IMR-90 (cell line): ENCODE data around the gene RBPJ. TPM values are rescaled to one million over a fixed set of nuclear protein-coding genes. Genes with fewer than 3 reads are reported as not detected.

ENCODE experiments used
- ATAC-seq: fragments of 200-7000 bp; cut with Tn5 transposase; 2 replicates; pipeline ENCODE4 v1.9.1; 2020; ENCODE audit warnings: low read depth, mild to moderate bottlenecking, moderate library complexity
- BruUV-seq: library from RNA; stranded (reverse); fragments of 400-500 nt; replicated peaks from 2 replicates; lab custom pipeline; 2021; lab: Mats Ljungman, UMichigan
- CTCF ChIA-PET: fragments of 300-600 bp; formaldehyde crosslinking; extraction: SDS; loops from one replicate; lab custom pipeline; 2021; ENCODE audit warnings: antibody characterized with exemption; lab: Yijun Ruan, JAX
- POLR2A ChIA-PET: fragments of 300-600 bp; sonication (Branson Sonifier 250); formaldehyde crosslinking; loops from one replicate; lab custom pipeline; 2022; ENCODE audit warnings: antibody characterized with exemption; ENCODE audit not compliant: unreplicated experiment; lab: Charles Lee
- DNase-seq: peaks from one replicate; pipeline ENCODE4 v3.0.0; 2013
- H2AFZ ChIP-seq: replicated peaks from 2 replicates; pipeline ENCODE3; 2013; ENCODE audit warnings: low read length, mild to moderate bottlenecking; ENCODE audit not compliant: poor library complexity
- H2AK5ac ChIP-seq: 2 replicates; pipeline ENCODE4 v1.6.1; 2013; ENCODE audit warnings: low read depth, low read length, inconsistent platforms
- H2AK9ac ChIP-seq: replicated peaks from 2 replicates; pipeline ENCODE3; 2013; ENCODE audit warnings: mild to moderate bottlenecking, low read depth, low read length, moderate library complexity; ENCODE audit not compliant: poor library complexity
- H2BK120ac ChIP-seq: 2 replicates; pipeline ENCODE4 v1.6.1; 2013; ENCODE audit warnings: low read depth, low read length, inconsistent platforms
- H2BK15ac ChIP-seq: 3 replicates; pipeline ENCODE4 v1.6.1; 2013; ENCODE audit warnings: low read depth, low read length, inconsistent platforms
- H2BK20ac ChIP-seq: 2 replicates; pipeline ENCODE4 v1.6.1; 2013; ENCODE audit warnings: low read depth, mild to moderate bottlenecking, inconsistent platforms, low read length, moderate library complexity
- H2BK5ac ChIP-seq: 2 replicates; pipeline ENCODE4 v1.6.1; 2013; ENCODE audit warnings: mild to moderate bottlenecking, low read depth, low read length, inconsistent platforms; ENCODE audit not compliant: poor library complexity, severe bottlenecking
- H3K14ac ChIP-seq: replicated peaks from 2 replicates; pipeline ENCODE4 v1.6.1; 2013; ENCODE audit warnings: low read depth, low read length, inconsistent platforms
- H3K18ac ChIP-seq: 2 replicates; pipeline ENCODE4 v1.6.1; 2013; ENCODE audit warnings: low read depth, low read length, control low read depth
- H3K23ac ChIP-seq: 2 replicates; pipeline ENCODE4 v1.6.1; 2013; ENCODE audit warnings: low read depth, low read length, inconsistent platforms
- H3K27ac ChIP-seq: 2 replicates; pipeline ENCODE4 v1.5.1; 2013; ENCODE audit warnings: mild to moderate bottlenecking, control low read depth, low read length; ENCODE audit not compliant: insufficient read depth
- H3K27me3 ChIP-seq: 2 replicates; pipeline ENCODE4 v1.6.1; 2013; ENCODE audit warnings: low read length; ENCODE audit not compliant: control insufficient read depth, insufficient read depth
- H3K36me3 ChIP-seq: 2 replicates; pipeline ENCODE4 v1.6.1; 2013; ENCODE audit warnings: low read length, mixed read lengths; ENCODE audit not compliant: control insufficient read depth, insufficient read depth
- H3K4ac ChIP-seq: 2 replicates; pipeline ENCODE4 v1.6.1; 2013; ENCODE audit warnings: low read depth, low read length, inconsistent platforms
- H3K4me1 ChIP-seq: 2 replicates; pipeline ENCODE4 v1.6.1; 2013; ENCODE audit warnings: low read length, mixed read lengths; ENCODE audit not compliant: control insufficient read depth, insufficient read depth
- H3K4me2 ChIP-seq: 2 replicates; pipeline ENCODE4 v1.6.1; 2013; ENCODE audit warnings: low read depth, mild to moderate bottlenecking, control low read depth, low read length, moderate library complexity
- H3K4me3 ChIP-seq: 2 replicates; pipeline ENCODE4 v1.5.1; 2013; ENCODE audit warnings: low read depth, mild to moderate bottlenecking, control low read depth, low read length, moderate library complexity; ENCODE audit not compliant: insufficient read depth
- H3K56ac ChIP-seq: 2 replicates; pipeline ENCODE4 v1.6.1; 2013; ENCODE audit warnings: low read length, inconsistent platforms; ENCODE audit not compliant: insufficient read depth; ENCODE audit errors: extremely low read depth
- H3K79me1 ChIP-seq, 2 experiments: 2 replicates each; pipeline ENCODE4 v1.6.1; 2013; ENCODE audit warnings: low read length in 2 of 2, inconsistent platforms in 1 of 2, low read depth in 1 of 2
- H3K9ac ChIP-seq: 2 replicates; pipeline ENCODE4 v1.6.1; 2013; ENCODE audit warnings: low read depth, low read length, control low read depth
- H3K9me1 ChIP-seq: 2 replicates; pipeline ENCODE4 v1.6.1; 2013; ENCODE audit warnings: low read length, inconsistent platforms; ENCODE audit not compliant: insufficient read depth
- H3K9me3 ChIP-seq: 2 replicates; pipeline ENCODE4 v1.6.1; 2013; ENCODE audit warnings: low read length; ENCODE audit not compliant: control insufficient read depth, insufficient read depth
- H4K20me1 ChIP-seq: 2 replicates; pipeline ENCODE4 v1.6.1; 2013; ENCODE audit warnings: low read length, inconsistent platforms; ENCODE audit not compliant: insufficient read depth
- H4K5ac ChIP-seq: 2 replicates; pipeline ENCODE4 v1.6.1; 2013; ENCODE audit warnings: mild to moderate bottlenecking, low read depth, low read length, control low read depth
- H4K8ac ChIP-seq, 2 experiments: 2 replicates each; pipeline ENCODE4 v1.6.1; 2013; ENCODE audit warnings: low read depth in 2 of 2, low read length in 2 of 2, control low read depth in 1 of 2, inconsistent platforms in 1 of 2
- H4K91ac ChIP-seq: 2 replicates; pipeline ENCODE4 v1.6.1; 2013; ENCODE audit warnings: low read depth, low read length, inconsistent platforms; ENCODE audit not compliant: insufficient read depth
- BHLHE40 ChIP-seq: fragments of 150-350 bp; IDR thresholded peaks from 2 replicates; pipeline ENCODE4 v1.6.1; 2016; ENCODE audit warnings: mild to moderate bottlenecking, low read depth, low read length
- CEBPB ChIP-seq: IDR thresholded peaks from 2 replicates; pipeline ENCODE4 v1.6.1; 2012; ENCODE audit warnings: low read depth, low read length, improper control_type of control experiment
- CHD1 ChIP-seq: IDR thresholded peaks from 2 replicates; pipeline ENCODE4 v1.6.1; 2012; ENCODE audit warnings: low read depth, low read length, improper control_type of control experiment
- FOS ChIP-seq: fragments of 150-350 bp; IDR thresholded peaks from 2 replicates; pipeline ENCODE4 v1.6.1; 2016; ENCODE audit warnings: low read depth, low read length
- MAFK ChIP-seq: IDR thresholded peaks from 2 replicates; pipeline ENCODE4 v1.6.1; 2012; ENCODE audit warnings: low read depth, low read length, improper control_type of control experiment
- MAZ ChIP-seq: IDR thresholded peaks from 2 replicates; pipeline ENCODE4 v1.6.1; 2012; ENCODE audit warnings: low read depth, mild to moderate bottlenecking, low read length, improper control_type of control experiment, moderate library complexity, borderline replicate concordance
- MXI1 ChIP-seq: IDR thresholded peaks from 2 replicates; pipeline ENCODE4 v1.6.1; 2012; ENCODE audit warnings: low read depth, mild to moderate bottlenecking, low read length, moderate library complexity, borderline replicate concordance
- NFE2L2 ChIP-seq: fragments of 150-350 bp; IDR thresholded peaks from 2 replicates; pipeline ENCODE4 v1.6.1; 2016; ENCODE audit warnings: low read depth, mild to moderate bottlenecking, low read length
- POLR2A ChIP-seq: IDR thresholded peaks from 2 replicates; pipeline ENCODE4 v1.6.1; 2012; ENCODE audit warnings: mild to moderate bottlenecking, low read depth, low read length
- RAD21 ChIP-seq: IDR thresholded peaks from 2 replicates; pipeline ENCODE4 v1.6.1; 2012; ENCODE audit warnings: low read length, improper control_type of control experiment
- RCOR1 ChIP-seq: IDR thresholded peaks from 2 replicates; pipeline ENCODE4 v1.6.1; 2012; ENCODE audit warnings: mild to moderate bottlenecking, low read length, improper control_type of control experiment; ENCODE audit not compliant: insufficient replicate concordance
- RFX5 ChIP-seq: IDR thresholded peaks from 2 replicates; pipeline ENCODE4 v1.8.0; 2012; ENCODE audit warnings: low read depth, mild to moderate bottlenecking, low read length, moderate library complexity
- SMC3 ChIP-seq: fragments of 150-350 bp; IDR thresholded peaks from 2 replicates; pipeline ENCODE4 v1.6.1; 2016; ENCODE audit warnings: low read depth, mild to moderate bottlenecking, antibody characterized with exemption, low read length, moderate library complexity
- WGBS, 2 experiments: methylation state at CpG; one replicate each; pipeline versions ENCODE4 v1.1.5 to v1.1.7; 2013; ENCODE audit warnings: missing lambda C conversion rate in 2 of 2; ENCODE audit not compliant: insufficient read length in 1 of 2; ENCODE audit errors: extremely low coverage in 2 of 2; 5-methylcytosine and 5-hydroxymethylcytosine counted together
- dilution Hi-C: fragments of 300-500 bp; cut with HindIII; formaldehyde crosslinking; loops from one replicate; pipeline ENCODE4 v1.14.3; 2018; ENCODE audit warnings: low sequenced_read_pairs; ENCODE audit not compliant: unreplicated experiment
- in situ Hi-C: fragments of 300-500 bp; cut with MboI; formaldehyde crosslinking; loops from 3 replicates; pipeline ENCODE4 v1.14.3; 2019; ENCODE audit warnings: low sequenced_read_pairs, inconsistent platforms, mixed read lengths
- intact Hi-C: fragments of 100-400 bp; cut with micrococcal nuclease; formaldehyde crosslinking; loops from 2 replicates; pipeline ENCODE4 v1.10.0; 2022
- polyA plus RNA-seq, 3 experiments: library from polyadenylated mRNA; depleted of rRNA; stranded (reverse); fragments of >200 nt; gene quantifications; 2 replicates each; pipeline ENCODE4 v1.2.3, GENCODE V29; 2012; ENCODE audit warnings: low replicate concordance in 1 of 3
- total RNA-seq: library from RNA; depleted of rRNA; stranded (reverse); fragments of >200 nt; gene quantifications from 2 replicates; pipeline ENCODE4 v1.2.3, GENCODE V29; 2012
- TF ChIP-seq, protein P1 (sequence below): conservative IDR thresholded peaks from 2 replicates; pipeline ENCODE4 v1.5.1; 2012; ENCODE audit warnings: mild to moderate bottlenecking, low read depth, low read length, improper control_type of control experiment
- TF ChIP-seq, protein P2 (sequence below): fragments of 150-350 bp; IDR thresholded peaks from 2 replicates; pipeline ENCODE4 v1.6.1; 2016; ENCODE audit warnings: low read depth, mild to moderate bottlenecking, low read length, moderate library complexity, borderline replicate concordance
- TF ChIP-seq, protein P3 (sequence below): fragments of 150-350 bp; IDR thresholded peaks from 2 replicates; pipeline ENCODE4 v1.6.1; 2017; ENCODE audit warnings: mild to moderate bottlenecking, antibody characterized with exemption, low read length, low read depth

Gene RBPJ
- total and polyA plus RNA-seq, 2 of the 4 experiments (the other 2 are of a cell fraction), result 50.3 to 148 TPM

DNA sequence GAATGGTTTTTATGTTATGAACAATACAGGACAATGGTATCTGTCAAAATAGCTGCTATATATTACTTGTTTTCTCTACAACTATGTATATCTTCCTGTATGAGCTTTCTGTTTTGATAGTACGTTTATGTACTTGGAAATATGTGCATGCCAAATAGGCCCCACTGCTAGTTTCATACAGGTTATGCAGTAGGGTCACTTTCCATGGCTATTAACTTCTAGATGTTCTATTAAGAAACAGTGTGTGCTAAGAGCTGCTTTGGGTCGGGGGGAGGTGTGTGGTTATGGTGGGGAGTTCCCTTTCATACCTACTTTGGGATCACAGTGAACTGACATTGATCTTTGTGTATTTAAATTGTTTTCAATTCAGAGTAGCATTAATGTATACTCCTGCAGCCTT is 30.9 kb downstream of the RBPJ start:
- no peak overlapping the region for H3K27ac ChIP-seq
- H2AK9ac ChIP-seq, result no peak overlapping the region
- peaks cover 27% of the 10 kb centered on the region for H3K9me1 ChIP-seq
- no CpG with 5 or more reads among the region's 2 CpGs for WGBS, 2 experiments
- H3K18ac ChIP-seq, result no peak overlapping the region
- H3K36me3 ChIP-seq, result no peaks in the 10 kb centered on the region
- H3K23ac ChIP-seq, result no peak overlapping the region
- H2BK120ac ChIP-seq, result no peak overlapping the region
- in situ Hi-C loops (no loop called here), intact Hi-C loops (no loop called here), dilution Hi-C loops (no loop called here)
- peaks cover 30 to 67% of the 10 kb centered on the region in 2 experiments for H3K79me1 ChIP-seq
- H2BK15ac ChIP-seq, result no peak overlapping the region
- H2BK5ac ChIP-seq, result no peak overlapping the region
- H3K9ac ChIP-seq, result no peak overlapping the region
- no peak overlapping the region for H4K5ac ChIP-seq
- no peak overlapping the region for H2BK20ac ChIP-seq
- peaks cover 12% of the 10 kb centered on the region for H3K4me1 ChIP-seq
- no peak overlapping the region for H3K56ac ChIP-seq
- H2AFZ ChIP-seq, result no peak overlapping the region
- H3K4me2 ChIP-seq, result no peak overlapping the region
- H3K27me3 ChIP-seq, result no peaks in the 10 kb centered on the region
- H4K91ac ChIP-seq, result no peak overlapping the region
- BruUV-seq, result no TSS peak
- peaks cover 92% of the 10 kb centered on the region for H4K20me1 ChIP-seq
- DNase-seq, result no peak
- H3K9me3 ChIP-seq, result no peaks in the 10 kb centered on the region
- H3K14ac ChIP-seq, result no peak overlapping the region
- H3K4ac ChIP-seq, result no peak overlapping the region
- no peak overlapping the region for H3K4me3 ChIP-seq
- POLR2A ChIA-PET, result no interaction called here
- TF ChIP-seq RCOR1, result no peak
- no peak for TF ChIP-seq RFX5
- TF ChIP-seq MAFK, result no peak
- TF ChIP-seq POLR2A, result no peak
- no peak for TF ChIP-seq NFE2L2
- TF ChIP-seq, protein P1, sequence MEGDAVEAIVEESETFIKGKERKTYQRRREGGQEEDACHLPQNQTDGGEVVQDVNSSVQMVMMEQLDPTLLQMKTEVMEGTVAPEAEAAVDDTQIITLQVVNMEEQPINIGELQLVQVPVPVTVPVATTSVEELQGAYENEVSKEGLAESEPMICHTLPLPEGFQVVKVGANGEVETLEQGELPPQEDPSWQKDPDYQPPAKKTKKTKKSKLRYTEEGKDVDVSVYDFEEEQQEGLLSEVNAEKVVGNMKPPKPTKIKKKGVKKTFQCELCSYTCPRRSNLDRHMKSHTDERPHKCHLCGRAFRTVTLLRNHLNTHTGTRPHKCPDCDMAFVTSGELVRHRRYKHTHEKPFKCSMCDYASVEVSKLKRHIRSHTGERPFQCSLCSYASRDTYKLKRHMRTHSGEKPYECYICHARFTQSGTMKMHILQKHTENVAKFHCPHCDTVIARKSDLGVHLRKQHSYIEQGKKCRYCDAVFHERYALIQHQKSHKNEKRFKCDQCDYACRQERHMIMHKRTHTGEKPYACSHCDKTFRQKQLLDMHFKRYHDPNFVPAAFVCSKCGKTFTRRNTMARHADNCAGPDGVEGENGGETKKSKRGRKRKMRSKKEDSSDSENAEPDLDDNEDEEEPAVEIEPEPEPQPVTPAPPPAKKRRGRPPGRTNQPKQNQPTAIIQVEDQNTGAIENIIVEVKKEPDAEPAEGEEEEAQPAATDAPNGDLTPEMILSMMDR, result no peak
- no peak for TF ChIP-seq MXI1
- TF ChIP-seq CEBPB, result no peak
- TF ChIP-seq, protein P2, sequence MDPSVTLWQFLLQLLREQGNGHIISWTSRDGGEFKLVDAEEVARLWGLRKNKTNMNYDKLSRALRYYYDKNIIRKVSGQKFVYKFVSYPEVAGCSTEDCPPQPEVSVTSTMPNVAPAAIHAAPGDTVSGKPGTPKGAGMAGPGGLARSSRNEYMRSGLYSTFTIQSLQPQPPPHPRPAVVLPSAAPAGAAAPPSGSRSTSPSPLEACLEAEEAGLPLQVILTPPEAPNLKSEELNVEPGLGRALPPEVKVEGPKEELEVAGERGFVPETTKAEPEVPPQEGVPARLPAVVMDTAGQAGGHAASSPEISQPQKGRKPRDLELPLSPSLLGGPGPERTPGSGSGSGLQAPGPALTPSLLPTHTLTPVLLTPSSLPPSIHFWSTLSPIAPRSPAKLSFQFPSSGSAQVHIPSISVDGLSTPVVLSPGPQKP, result no peak
- TF ChIP-seq, protein P3, sequence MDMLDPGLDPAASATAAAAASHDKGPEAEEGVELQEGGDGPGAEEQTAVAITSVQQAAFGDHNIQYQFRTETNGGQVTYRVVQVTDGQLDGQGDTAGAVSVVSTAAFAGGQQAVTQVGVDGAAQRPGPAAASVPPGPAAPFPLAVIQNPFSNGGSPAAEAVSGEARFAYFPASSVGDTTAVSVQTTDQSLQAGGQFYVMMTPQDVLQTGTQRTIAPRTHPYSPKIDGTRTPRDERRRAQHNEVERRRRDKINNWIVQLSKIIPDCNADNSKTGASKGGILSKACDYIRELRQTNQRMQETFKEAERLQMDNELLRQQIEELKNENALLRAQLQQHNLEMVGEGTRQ, result no peak
- TF ChIP-seq MAZ, result no peak
- no peak for TF ChIP-seq BHLHE40
- no peak for TF ChIP-seq SMC3
- no peak for TF ChIP-seq RAD21
- no peak for TF ChIP-seq FOS
- TF ChIP-seq CHD1, result no peak
- no peak overlapping the region for H4K8ac ChIP-seq
- no peak for ATAC-seq
- CTCF ChIA-PET, result no interaction called here
- no peak overlapping the region for H2AK5ac ChIP-seq
